ENCODE measurements around the gene SND1. TPM values are rescaled to one million over a fixed set of nuclear protein-coding genes. Genes with fewer than 3 reads are reported as not detected.

The SND1 gene
- total RNA-seq, 6 experiments from 2014 or later, result 77.5 to 150 (median 126) TPM

GRCh38 chr7:127782075-127782474 is 130.1 kb downstream of the SND1 start:
- Histone ChIP-seq H3K27me3 (no peaks in the 10 kb centered on the region), H3K36me3 (no peaks in the 10 kb centered on the region), H3K4me3 (no peak overlapping the region), H3K9me3 (no peaks in the 10 kb centered on the region), H3K27ac (no peak overlapping the region), H3K4me1 (peaks cover 0 to 2% (median 0%) of the 10 kb centered on the region in 4 donors)
- intact Hi-C loops (cut with DNase I), result no loop called here
- DNase-seq (no peak), ATAC-seq (no peak)
- TF ChIP-seq POLR2A (IDR thresholded peaks at IDR 0.05), result no peak
- no peak for TF ChIP-seq CTCF (IDR thresholded peaks at IDR 0.05)

- 48% methylated on average over 3 of the region's 3 CpGs for WGBS (ENCODE audit: insufficient coverage, low coverage, low lambda C conversion rate, missing lambda C conversion rate)
- no peaks in the 10 kb centered on the region for H3K9me3 ChIP-seq
- no peaks in the 10 kb centered on the region for H3K27me3 ChIP-seq
- no peaks in the 10 kb centered on the region for H3K36me3 ChIP-seq
- TF ChIP-seq CTCF (IDR thresholded peaks at IDR 0.05) (no peak), POLR2A (IDR thresholded peaks at IDR 0.05) (no peak)
- ATAC-seq (peak; percentile 44 to 68 (median 53)), DNase-seq (no peak)
- intact Hi-C loops (cut with DNase I), result no loop called here
- peaks cover 0 to 7% (median 0%) of the 10 kb centered on the region in 4 donors for H3K4me1 ChIP-seq
- H3K4me3 ChIP-seq, result no peak overlapping the region
- H3K27ac ChIP-seq, result no peak overlapping the region
Measured at GRCh38 chr7:127782654-127783559, 130.9 kb downstream of the SND1 start.

GRCh38 chr7:127786184-127786583 is 134.2 kb downstream of the SND1 start:
- H3K9me3 ChIP-seq, result no peaks in the 10 kb centered on the region
- TF ChIP-seq POLR2A (IDR thresholded peaks at IDR 0.05), result no peak
- no peak for TF ChIP-seq CTCF (IDR thresholded peaks at IDR 0.05)
- H3K27ac ChIP-seq, result no peak overlapping the region
- 100% methylated on average over 1 of the region's 1 CpG for WGBS (ENCODE audit: insufficient coverage, low coverage, low lambda C conversion rate, missing lambda C conversion rate)
- intact Hi-C loops (cut with DNase I), result no loop called here
- no peaks in the 10 kb centered on the region for H3K36me3 ChIP-seq
- no peak overlapping the region for H3K4me3 ChIP-seq
- DNase-seq (no peak), ATAC-seq (no peak)
- H3K27me3 ChIP-seq, result no peaks in the 10 kb centered on the region
- H3K4me1 ChIP-seq, result peaks cover 0 to 16% (median 0%) of the 10 kb centered on the region in 4 donors

GRCh38 chr7:127789031-127789430 is 137.0 kb downstream of the SND1 start:
- no peak for TF ChIP-seq POLR2A (IDR thresholded peaks at IDR 0.05)
- no peak for TF ChIP-seq CTCF (IDR thresholded peaks at IDR 0.05)
- intact Hi-C loops (cut with DNase I), result no loop called here
- WGBS (ENCODE audit: insufficient coverage, low coverage, low lambda C conversion rate, missing lambda C conversion rate), result 90% methylated on average over 3 of the region's 3 CpGs

More at GRCh38 chr7:127789031-127789430, 137.0 kb downstream of the SND1 start:
- DNase-seq, result no peak
- H3K27ac ChIP-seq, result no peak overlapping the region
- H3K9me3 ChIP-seq, result no peaks in the 10 kb centered on the region
- ATAC-seq, result no peak
- H3K36me3 ChIP-seq, result no peaks in the 10 kb centered on the region
- H3K4me3 ChIP-seq, result no peak overlapping the region
- peaks cover 0 to 20% (median 0%) of the 10 kb centered on the region in 4 donors for H3K4me1 ChIP-seq
- H3K27me3 ChIP-seq, result no peaks in the 10 kb centered on the region

Data from right lobe of liver (tissue), 6 donors.